Measurements from ENCODE around the gene RXYLT1.

GRCh38 chr12:63857771-63858670, 78.3 kb downstream of the RXYLT1 start:
- TF ChIP-seq CTCF (IDR thresholded peaks at IDR 0.05; ENCODE audit: insufficient read depth, low read length, poor library complexity, severe bottlenecking), result no peak
- TF ChIP-seq EZH2phosphoT487 (conservative IDR thresholded peaks at IDR 0.05; ENCODE audit: low read length), result no peak
